ENCODE data around the gene TCP10L.
"Not testable (repeated sequence)": the region's sequence is repeated elsewhere in the genome, so short reads cannot be mapped to it uniquely, and the experiment has no call there.

The TCP10L gene

GRCh38 chr21:32585970-32586369 lies 647 bp upstream of the TCP10L start:
- no peak for DNase-seq (ENCODE audit: low spot score)

- no peak for DNase-seq (ENCODE audit: low spot score)
Measured at GRCh38 chr21:32584472-32584871, 851 bp downstream of the TCP10L start.

- DNase-seq (ENCODE audit: low spot score), result no peak
Measured at GRCh38 chr21:32581732-32582131, 3.6 kb downstream of the TCP10L start.

GRCh38 chr21:32580949-32581348 lies 4.4 kb downstream of the TCP10L start:
- DNase-seq (ENCODE audit: low spot score), result no peak

- DNase-seq (ENCODE audit: low spot score), result no peak
Measured at GRCh38 chr21:32578107-32578691, 7.1 kb downstream of the TCP10L start.

GRCh38 chr21:32576011-32576410 lies 9.3 kb downstream of the TCP10L start:
- no peak for DNase-seq (ENCODE audit: low spot score)

GRCh38 chr21:32574946-32575925 lies 10.1 kb downstream of the TCP10L start:
- no peak for DNase-seq (ENCODE audit: low spot score)

- no peak for DNase-seq (ENCODE audit: low spot score)
Measured at GRCh38 chr21:32572574-32573420, 12.5 kb downstream of the TCP10L start.

GRCh38 chr21:32570456-32570855 lies 14.9 kb downstream of the TCP10L start:
- DNase-seq (ENCODE audit: low spot score), result no peak

GRCh38 chr21:32569261-32570230 lies 15.8 kb downstream of the TCP10L start:
- peak; percentile 83 for DNase-seq (ENCODE audit: low spot score)

GRCh38 chr21:32567626-32568025 lies 17.7 kb downstream of the TCP10L start:
- no peak for DNase-seq (ENCODE audit: low spot score)

- DNase-seq (ENCODE audit: low spot score), result no peak
Measured at GRCh38 chr21:32566741-32567389, 18.5 kb downstream of the TCP10L start.

- DNase-seq (ENCODE audit: low spot score), result no peak
Measured at GRCh38 chr21:32565856-32566465, 19.4 kb downstream of the TCP10L start.

GRCh38 chr21:32562915-32563314 lies 22.4 kb downstream of the TCP10L start:
- no peak for DNase-seq (ENCODE audit: low spot score)

- no peak for DNase-seq (ENCODE audit: low spot score)
Measured at GRCh38 chr21:32562426-32562825, 22.9 kb downstream of the TCP10L start.

GRCh38 chr21:32561476-32561875 lies 23.8 kb downstream of the TCP10L start:
- not testable (repeated sequence) for DNase-seq (ENCODE audit: low spot score)

GRCh38 chr21:32560896-32561295 lies 24.4 kb downstream of the TCP10L start:
- no peak for DNase-seq (ENCODE audit: low spot score)

GRCh38 chr21:32559006-32559610 lies 26.2 kb downstream of the TCP10L start:
- no peak for DNase-seq (ENCODE audit: low spot score)

- DNase-seq (ENCODE audit: low spot score), result no peak
Measured at GRCh38 chr21:32558106-32558505, 27.2 kb downstream of the TCP10L start.
